GM06990 (cell line): Measurements from ENCODE around the gene ZWILCH.

Experiments
- DNase-seq: peaks from one replicate; pipeline ENCODE4 v3.0.0-alpha.2; 2011; ENCODE audit not compliant: insufficient read length; ENCODE audit errors: extremely low read depth
- H3K27me3 ChIP-seq: replicated peaks from 2 replicates; pipeline ENCODE4 v1.6.0; 2011; ENCODE audit warnings: low read length; ENCODE audit not compliant: control insufficient read depth, insufficient read depth
- H3K36me3 ChIP-seq: 2 replicates; pipeline ENCODE4 v1.5.1; 2011; ENCODE audit warnings: low read length; ENCODE audit not compliant: control insufficient read depth, insufficient read depth
- H3K4me3 ChIP-seq: replicated peaks from 2 replicates; pipeline ENCODE4 v1.5.1; 2011; ENCODE audit warnings: low read depth, mild to moderate bottlenecking, control low read depth, low read length
- CTCF ChIP-seq: IDR thresholded peaks from 2 replicates; pipeline ENCODE4 v1.5.1; 2011; ENCODE audit warnings: low read length, control low read depth, mild to moderate bottlenecking, inconsistent platforms; ENCODE audit not compliant: insufficient read depth, poor library complexity, severe bottlenecking

Gene ZWILCH

GRCh38 chr15:66565741-66566144 lies 60.6 kb downstream of the ZWILCH start, which contains the start of gene LCTL:
Gene LCTL, minus strand, starts transcription at chr15:66565998. Its CDS starts 633 bp downstream, at chr15:66565365.
- no peak for TF ChIP-seq CTCF
- Histone ChIP-seq H3K4me3 (no peak within 1 kb of the TSS), H3K36me3 (no peaks in the 10 kb centered on the region), H3K27me3 (no peaks in the 10 kb centered on the region)
- DNase-seq, result no peak

GRCh38 chr15:66566963-66567531 lies 61.9 kb downstream of the ZWILCH start:
- peak; percentile 30 for DNase-seq
- TF ChIP-seq CTCF, result peak; percentile 72
- no peak overlapping the region for H3K4me3 ChIP-seq
- H3K36me3 ChIP-seq, result no peaks in the 10 kb centered on the region
- no peaks in the 10 kb centered on the region for H3K27me3 ChIP-seq

GRCh38 chr15:66567897-66568296 lies 62.8 kb downstream of the ZWILCH start:
- Histone ChIP-seq H3K36me3 (no peaks in the 10 kb centered on the region), H3K27me3 (no peaks in the 10 kb centered on the region), H3K4me3 (no peak overlapping the region)
- TF ChIP-seq CTCF, result no peak
- DNase-seq, result no peak

- Histone ChIP-seq H3K27me3 (no peaks in the 10 kb centered on the region), H3K4me3 (no peak overlapping the region), H3K36me3 (no peaks in the 10 kb centered on the region)
- no peak for TF ChIP-seq CTCF
- DNase-seq, result no peak
These were observed 64.5 kb downstream of the ZWILCH start for GRCh38 chr15:66569461-66570137.

GRCh38 chr15:66570327-66570726 lies 65.2 kb downstream of the ZWILCH start:
- no peak for DNase-seq
- no peaks in the 10 kb centered on the region for H3K27me3 ChIP-seq
- H3K36me3 ChIP-seq, result no peaks in the 10 kb centered on the region
- TF ChIP-seq CTCF, result no peak
- no peak overlapping the region for H3K4me3 ChIP-seq
